Body of pancreas (tissue), 4 donors: Measurements from ENCODE around the gene EXD3.

Source experiments
- CTCF ChIP-seq, 7 experiments: fragments of 450-650 bp in 4 of 7; fragments of 200-600 bp in 3 of 7; sonication (generic) in 3 of 7; IDR thresholded peaks; one replicate each; pipeline ENCODE4 v1.5.1; 2016 to 2019; ENCODE audit warnings: antibody characterized with exemption in 7 of 7
- POLR2A ChIP-seq, 3 donors: fragments of 450-650 bp; IDR thresholded peaks; one replicate each; pipeline ENCODE4 v1.6.1; 2016; ENCODE audit warnings: antibody characterized with exemption in 3 of 3, mild to moderate bottlenecking in 2 of 3

GRCh38 chr9:137402746-137403145, 20.2 kb downstream of the EXD3 start:
- TF ChIP-seq POLR2A (IDR thresholded peaks at IDR 0.05) (no peak), CTCF (IDR thresholded peaks at IDR 0.05) (no peak)
